HL-60 (cell line): ENCODE results near the gene BRCA2.
"Not testable (repeated sequence)": the region's sequence is repeated elsewhere in the genome, so short reads cannot be mapped to it uniquely, and the experiment has no call there.

Source experiments
- DNase-seq, 2 experiments: peaks; one replicate each; pipeline ENCODE4 v3.0.0-alpha.2; 2010 to 2020; ENCODE audit warnings: low read depth in 1 of 2, low spot score in 1 of 2
- H3K27ac ChIP-seq: fragments of 250-450 bp; sonication (Bioruptor Pico); replicated peaks from 2 replicates; pipeline ENCODE4 v1.5.1; 2020; ENCODE audit warnings: mild to moderate bottlenecking, moderate library complexity
- H3K27me3 ChIP-seq: fragments of 250-450 bp; sonication (Bioruptor Pico); 2 replicates; pipeline ENCODE4 v1.5.1; 2021; ENCODE audit warnings: mild to moderate bottlenecking, moderate library complexity; ENCODE audit not compliant: insufficient read depth, poor library complexity, severe bottlenecking
- H3K4me3 ChIP-seq: replicated peaks from 2 replicates; pipeline ENCODE4 v1.5.1; 2011; ENCODE audit warnings: mild to moderate bottlenecking, control low read depth, low read length; ENCODE audit not compliant: insufficient read depth
- GABPA ChIP-seq: IDR thresholded peaks from 2 replicates; pipeline ENCODE4 v1.6.1; 2012; ENCODE audit warnings: low read depth
- POLR2AphosphoS5 ChIP-seq: IDR thresholded peaks from 2 replicates; pipeline ENCODE4 v1.6.1; 2012; ENCODE audit warnings: low read depth
- REST ChIP-seq: IDR thresholded peaks from 2 replicates; pipeline ENCODE4 v1.6.1; 2012; ENCODE audit warnings: low read depth; ENCODE audit not compliant: insufficient replicate concordance
- SPI1 ChIP-seq: IDR thresholded peaks from 2 replicates; pipeline ENCODE4 v1.6.1; 2012; ENCODE audit warnings: low read depth, mild to moderate bottlenecking, borderline replicate concordance
- TF ChIP-seq, protein P1 (sequence below): IDR thresholded peaks from one replicate; pipeline ENCODE4 v1.5.1; 2011; ENCODE audit warnings: low read length, control low read depth, inconsistent platforms; ENCODE audit not compliant: insufficient read depth

The BRCA2 gene

GRCh38 chr13:32330441-32330840 is 15.1 kb downstream of the BRCA2 start:
- no peak overlapping the region for H3K27ac ChIP-seq
- no peaks in the 10 kb centered on the region for H3K27me3 ChIP-seq
- DNase-seq = no peak
- TF ChIP-seq SPI1 = no peak
- H3K4me3 ChIP-seq = no peak overlapping the region

GRCh38 chr13:32334671-32335070 is 19.4 kb downstream of the BRCA2 start:
- TF ChIP-seq POLR2AphosphoS5 = no peak
- no peak for TF ChIP-seq REST
- TF ChIP-seq, protein P1, sequence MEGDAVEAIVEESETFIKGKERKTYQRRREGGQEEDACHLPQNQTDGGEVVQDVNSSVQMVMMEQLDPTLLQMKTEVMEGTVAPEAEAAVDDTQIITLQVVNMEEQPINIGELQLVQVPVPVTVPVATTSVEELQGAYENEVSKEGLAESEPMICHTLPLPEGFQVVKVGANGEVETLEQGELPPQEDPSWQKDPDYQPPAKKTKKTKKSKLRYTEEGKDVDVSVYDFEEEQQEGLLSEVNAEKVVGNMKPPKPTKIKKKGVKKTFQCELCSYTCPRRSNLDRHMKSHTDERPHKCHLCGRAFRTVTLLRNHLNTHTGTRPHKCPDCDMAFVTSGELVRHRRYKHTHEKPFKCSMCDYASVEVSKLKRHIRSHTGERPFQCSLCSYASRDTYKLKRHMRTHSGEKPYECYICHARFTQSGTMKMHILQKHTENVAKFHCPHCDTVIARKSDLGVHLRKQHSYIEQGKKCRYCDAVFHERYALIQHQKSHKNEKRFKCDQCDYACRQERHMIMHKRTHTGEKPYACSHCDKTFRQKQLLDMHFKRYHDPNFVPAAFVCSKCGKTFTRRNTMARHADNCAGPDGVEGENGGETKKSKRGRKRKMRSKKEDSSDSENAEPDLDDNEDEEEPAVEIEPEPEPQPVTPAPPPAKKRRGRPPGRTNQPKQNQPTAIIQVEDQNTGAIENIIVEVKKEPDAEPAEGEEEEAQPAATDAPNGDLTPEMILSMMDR = no peak
- TF ChIP-seq GABPA = no peak
- TF ChIP-seq SPI1 = no peak
- H3K27me3 ChIP-seq = no peaks in the 10 kb centered on the region
- H3K4me3 ChIP-seq = no peak overlapping the region
- peak overlapping the region; percentile 27 for H3K27ac ChIP-seq
- no peak for DNase-seq

- H3K27me3 ChIP-seq = no peaks in the 10 kb centered on the region
- TF ChIP-seq SPI1 = peak; percentile 96
- TF ChIP-seq, protein P1 = no peak
- peak in 1 of 2 experiments; percentile 50 for DNase-seq
- H3K27ac ChIP-seq = peak overlapping the region; percentile 56
- H3K4me3 ChIP-seq = no peak overlapping the region
These were observed 25.6 kb downstream of the BRCA2 start for GRCh38 chr13:32340914-32341313.

DNA sequence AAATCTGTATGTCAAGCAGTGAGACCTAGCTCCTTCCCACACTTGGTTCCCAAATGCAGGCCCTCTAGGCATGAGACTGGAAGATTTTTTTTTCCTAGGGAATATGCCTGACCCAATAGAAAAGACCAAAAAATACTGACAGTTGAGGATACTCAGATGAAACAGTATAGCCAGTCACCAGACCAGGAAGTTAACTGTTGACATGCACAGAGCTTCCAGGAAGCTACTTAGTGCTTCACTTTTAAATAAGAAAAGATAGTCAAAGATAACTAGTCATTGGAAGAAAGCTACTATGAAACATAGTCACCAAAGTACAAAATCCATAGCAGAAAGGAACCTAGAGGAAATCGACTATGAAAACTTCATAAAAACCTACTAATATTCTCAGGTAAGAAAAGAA is 32.3 kb downstream of the BRCA2 start:
- H3K27me3 ChIP-seq = no peaks in the 10 kb centered on the region
- no peak overlapping the region for H3K27ac ChIP-seq
- TF ChIP-seq POLR2AphosphoS5 = no peak
- no peak for DNase-seq
- no peak overlapping the region for H3K4me3 ChIP-seq

DNA sequence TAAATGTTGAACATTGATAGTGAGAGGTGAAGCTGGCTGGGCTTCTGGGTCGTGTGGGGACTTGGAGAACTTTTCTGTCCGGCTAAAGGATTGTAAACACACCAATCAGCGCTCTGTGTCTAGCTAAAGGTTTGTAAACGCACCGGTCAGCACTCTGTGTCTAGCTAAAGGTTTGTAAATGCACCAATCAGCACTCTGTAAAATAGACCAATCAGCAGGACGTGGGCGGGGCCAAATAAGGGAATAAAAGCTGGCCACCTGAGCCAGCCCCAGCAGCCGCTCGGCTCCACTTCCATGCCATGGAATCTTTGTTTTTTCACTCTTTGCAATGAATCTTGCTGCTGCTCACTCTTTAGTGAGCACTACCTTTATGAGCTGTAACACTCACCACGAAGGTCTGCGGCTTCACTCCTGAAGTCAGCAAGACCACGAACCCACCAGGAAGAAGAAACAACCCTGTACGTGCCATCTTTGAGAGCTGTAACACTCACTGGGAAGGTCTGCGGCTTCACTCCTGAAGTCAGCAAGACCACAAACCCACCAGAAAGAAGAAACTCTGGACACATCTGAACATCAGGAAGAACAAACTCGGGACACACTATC is 35.6 kb downstream of the BRCA2 start:
- not testable (repeated sequence) for H3K4me3 ChIP-seq, H3K27me3 ChIP-seq, H3K27ac ChIP-seq, DNase-seq

DNA sequence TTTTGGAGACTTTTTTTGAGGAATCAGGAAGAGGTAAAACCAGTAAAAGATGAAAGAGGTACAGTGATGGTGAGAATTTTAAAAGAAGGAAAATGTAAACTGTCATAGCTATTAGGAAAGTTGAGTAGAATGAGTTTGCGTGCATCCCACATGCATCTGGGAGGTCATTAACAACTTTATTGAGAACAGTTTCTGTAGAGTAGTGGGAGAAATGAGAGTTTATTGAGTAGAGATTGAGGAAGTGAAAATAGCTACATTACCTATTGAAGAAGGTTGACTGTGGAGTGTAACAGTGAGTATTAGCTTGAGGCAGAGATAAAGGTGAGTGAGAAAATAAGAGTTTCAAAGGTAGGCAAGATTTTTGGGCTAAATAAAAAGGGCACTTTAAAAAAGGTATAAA is 38.7 kb downstream of the BRCA2 start:
- Histone ChIP-seq H3K4me3 (no peak overlapping the region), H3K27me3 (no peaks in the 10 kb centered on the region), H3K27ac (no peak overlapping the region)
- DNase-seq = no peak
- TF ChIP-seq GABPA (no peak), REST (no peak), POLR2AphosphoS5 (no peak), SPI1 (0 out of 2 replicates have a peak, but pooled peaks have one; percentile 14)
- TF ChIP-seq, protein P1 = no peak

DNA sequence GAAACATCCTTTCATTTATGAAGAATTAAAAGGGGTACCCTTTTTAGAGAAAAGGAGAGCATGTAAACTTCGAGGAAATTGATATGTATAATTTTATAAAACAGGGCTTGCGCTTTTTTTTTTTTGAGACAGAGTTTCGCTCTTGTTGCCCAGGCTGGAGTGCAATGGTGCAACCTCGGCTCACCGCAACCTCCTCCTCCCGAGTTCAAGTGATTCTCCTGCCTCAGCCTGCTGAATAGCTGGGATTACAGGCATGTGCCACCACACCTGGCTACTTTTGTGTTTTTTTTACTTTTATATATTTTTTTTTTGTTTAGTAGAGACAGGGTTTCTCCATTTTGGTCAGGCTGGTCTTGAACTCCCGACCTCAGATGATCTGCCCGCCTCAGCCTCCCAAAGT is 40.6 kb downstream of the BRCA2 start:
- H3K27ac ChIP-seq, DNase-seq, H3K4me3 ChIP-seq, H3K27me3 ChIP-seq: not testable (repeated sequence)
